ENCODE measurements around the gene SRGAP1.

GRCh38 chr12:63880742-63881263 is 36.3 kb downstream of the SRGAP1 start:
- TF ChIP-seq EZH2 (optimal IDR thresholded peaks at IDR 0.05; ENCODE audit: low read depth, low read length) (no peak), CTCF (IDR thresholded peaks at IDR 0.05; ENCODE audit: low read length) (no peak)
